AG09319 (cell line): ENCODE results near the gene ADSS2.

Source experiments
- DNase-seq: peaks from one replicate; pipeline ENCODE4 v3.0.0-alpha.2; 2010; ENCODE audit warnings: low read depth; ENCODE audit errors: extremely low read depth
- CTCF ChIP-seq: IDR thresholded peaks from 2 replicates; pipeline ENCODE4 v1.5.1; 2011; ENCODE audit warnings: low read depth, mild to moderate bottlenecking, inconsistent platforms, low read length, moderate library complexity

The ADSS2 gene

GRCh38 chr1:244412176-244412575 is 39.5 kb downstream of the ADSS2 start:
- no peak for DNase-seq
- TF ChIP-seq CTCF: no peak

- no peak for DNase-seq
- TF ChIP-seq CTCF: no peak
Measured at GRCh38 chr1:244409701-244410100, 42.0 kb downstream of the ADSS2 start.

GRCh38 chr1:244406337-244406736 is 45.4 kb downstream of the ADSS2 start:
- TF ChIP-seq CTCF: no peak
- DNase-seq: no peak

GRCh38 chr1:244405856-244406255 is 45.9 kb downstream of the ADSS2 start:
- TF ChIP-seq CTCF: no peak
- DNase-seq: no peak

- TF ChIP-seq CTCF: no peak
- DNase-seq: no peak
Measured at GRCh38 chr1:244403431-244403830, 48.3 kb downstream of the ADSS2 start.

GRCh38 chr1:244400974-244401373 is 50.7 kb downstream of the ADSS2 start:
- no peak for DNase-seq
- no peak for TF ChIP-seq CTCF

- DNase-seq: no peak
- no peak for TF ChIP-seq CTCF
Measured at GRCh38 chr1:244397131-244397530, 54.6 kb downstream of the ADSS2 start.

- no peak for DNase-seq
- no peak for TF ChIP-seq CTCF
Measured at GRCh38 chr1:244395965-244396364, 55.7 kb downstream of the ADSS2 start.
